GM13977 (cell line): Measurements from ENCODE around the gene A4GNT.

Source experiments
- DNase-seq: peaks from one replicate; pipeline ENCODE4 v3.0.0; 2012; ENCODE audit warnings: low spot score
- CTCF ChIP-seq: IDR thresholded peaks from 2 replicates; pipeline ENCODE4 v1.5.1; 2012; ENCODE audit warnings: mild to moderate bottlenecking, control low read depth; ENCODE audit not compliant: insufficient read depth; ENCODE audit errors: extremely low read depth, missing control alignments
- in situ Hi-C: fragments of 300-500 bp; cut with MboI; formaldehyde crosslinking; loops from one replicate; pipeline ENCODE4 v1.12.0; 2022; ENCODE audit warnings: low sequenced_read_pairs, low pct_unique_long_range_greater_than_20kb, mixed read lengths, inconsistent platforms; ENCODE audit not compliant: unreplicated experiment

A4GNT gene

GRCh38 chr3:138124188-138124587 is 8.0 kb downstream of the A4GNT start:
- no peak for TF ChIP-seq CTCF
- in situ Hi-C loops, result no loop called here
- DNase-seq, result no peak

- no peak for TF ChIP-seq CTCF
- no peak for DNase-seq
- in situ Hi-C loops, result no loop called here
Observed at GRCh38 chr3:138119423-138119766, 12.8 kb downstream of the A4GNT start.

GRCh38 chr3:138118612-138119422 is 13.4 kb downstream of the A4GNT start:
- TF ChIP-seq CTCF, result peak; percentile 78
- peak; percentile 72 for DNase-seq
- in situ Hi-C loops, result no loop called here

- in situ Hi-C loops, result no loop called here
- TF ChIP-seq CTCF, result peak; percentile 77
- peak; percentile 75 for DNase-seq
Observed at GRCh38 chr3:138114988-138115971, 16.9 kb downstream of the A4GNT start, which contains the start of gene DZIP1L. Gene DZIP1L (minus strand): TSS chr3:138115608. CDS start chr3:138103971, 11,637 bp downstream.

- TF ChIP-seq CTCF, result no peak
- in situ Hi-C loops, result no loop called here
- no peak for DNase-seq
Observed at GRCh38 chr3:138114431-138114918, 17.7 kb downstream of the A4GNT start.

- DNase-seq, result no peak
- in situ Hi-C loops, result no loop called here
- no peak for TF ChIP-seq CTCF
Observed at GRCh38 chr3:138113326-138113725, 18.9 kb downstream of the A4GNT start.
